ENCODE data around the gene TBC1D7.

- TF ChIP-seq CTCF (IDR thresholded peaks at IDR 0.05 in 2 of 3, conservative IDR thresholded peaks at IDR 0.05 in 1 of 3; ENCODE audit: borderline replicate concordance in 1 of 3, insufficient read depth in 1 of 3, low read depth in 2 of 3, low read length in 2 of 3) = no peak
- TF ChIP-seq POLR2AphosphoS5 (IDR thresholded peaks at IDR 0.05; ENCODE audit: low read depth, low read length) = no peak
- TF ChIP-seq CBX3 (IDR thresholded peaks at IDR 0.05; ENCODE audit: low read depth) = no peak
- no peak for TF ChIP-seq EZH2phosphoT487 (IDR thresholded peaks at IDR 0.05; ENCODE audit: borderline replicate concordance)
- no peak for TF ChIP-seq POLR2A (IDR thresholded peaks at IDR 0.05; ENCODE audit: borderline replicate concordance, extremely low read depth, insufficient read depth, insufficient read length)
- no peak for TF ChIP-seq EZH2 (IDR thresholded peaks at IDR 0.05)
- TF ChIP-seq ZBTB33 (IDR thresholded peaks at IDR 0.05; ENCODE audit: extremely low read depth, insufficient replicate concordance, low read length) = no peak
These were observed 39.9 kb downstream of the TBC1D7 start for GRCh38 chr6:13288481-13288880.

All from HCT116 (cell line).